H1 (cell line): ENCODE data around the gene RABGGTA. TPM values are rescaled to one million over a fixed set of nuclear protein-coding genes. Genes with fewer than 3 reads are reported as not detected.

Experiments
- FOSL1 ChIP-seq: IDR thresholded peaks from 2 replicates; pipeline ENCODE4 v1.6.1; 2011; ENCODE audit warnings: mild to moderate bottlenecking, low read depth, low read length, moderate library complexity; ENCODE audit not compliant: insufficient read depth
- RBBP5 ChIP-seq: IDR thresholded peaks from 2 replicates; pipeline ENCODE4 v1.7.1; 2012; ENCODE audit warnings: low read depth, mild to moderate bottlenecking, inconsistent platforms, low read length, moderate library complexity, borderline replicate concordance
- SAP30 ChIP-seq: fragments of 300-600 bp; sonication (generic); IDR thresholded peaks from 2 replicates; pipeline ENCODE4 v1.7.1; 2012; ENCODE audit warnings: low read length, moderate library complexity, mild to moderate bottlenecking, inconsistent platforms; ENCODE audit not compliant: insufficient read depth, insufficient replicate concordance
- SIRT6 ChIP-seq: IDR thresholded peaks from one replicate; pipeline ENCODE4 v1.7.1; 2012; ENCODE audit warnings: low read length, inconsistent platforms
- polyA plus RNA-seq, 7 experiments: library from polyadenylated mRNA; depleted of rRNA in 3 of 7; stranded (reverse) in 5 of 7; unstranded in 2 of 7; fragments of >200 nt in 5 of 7; fragments of 200-250 nt in 2 of 7; gene quantifications; 1 replicate in 5 of 7; 2 replicates in 1 of 7; 4 replicates in 1 of 7; pipeline versions ENCODE4 v1.2.1 to v1.2.3, GENCODE V29; 2011 to 2013; ENCODE audit warnings: missing spikeins in 2 of 7, mixed read lengths in 2 of 7
- total RNA-seq: library from RNA; stranded (reverse); fragmentation: NEBNext Ultra II Directional; extraction: Animal tissue kit (Norgen Biotek cat#: 25700); gene quantifications from 2 replicates; pipeline ENCODE4 v1.2.1, GENCODE V29; 2021

Gene RABGGTA
- total and polyA plus RNA-seq, 2 of the 8 experiments (the other 6 are each of a cell fraction or from before 2014, with no cell fraction given): 16.0 to 49.8 TPM

DNA sequence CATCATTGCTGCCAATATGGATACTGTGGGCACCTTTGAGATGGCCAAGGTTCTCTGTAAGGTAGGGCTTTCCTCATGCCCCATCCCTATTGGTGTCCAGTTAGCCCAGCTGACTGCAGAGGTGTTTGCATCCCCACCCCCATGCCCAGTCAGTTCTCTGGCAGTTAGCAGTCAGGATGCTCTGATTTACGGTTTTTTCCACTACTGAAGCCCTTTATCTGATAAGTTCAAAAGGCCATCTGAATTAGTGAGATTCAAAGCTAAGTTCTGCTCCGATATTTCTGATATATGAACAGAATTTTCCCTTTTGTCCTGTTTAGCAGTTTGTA is 37.9 kb downstream of the RABGGTA start (continued):
- TF ChIP-seq SIRT6 (no peak), FOSL1 (no peak), RBBP5 (no peak), SAP30 (no peak)
- TF ChIP-seq, all 59 proteins: peak for 0
